GM12878 (cell line): Measurements from ENCODE around the gene TEX51. TPM values are rescaled to one million over a fixed set of nuclear protein-coding genes. Genes with fewer than 3 reads are reported as not detected.

ENCODE experiments used
- ATAC-seq: fragments of 200-7000 bp; cut with Tn5 transposase; 3 replicates; pipeline ENCODE4 v1.9.1; 2020; ENCODE audit warnings: mild to moderate bottlenecking, moderate library complexity
- BruUV-seq: library from RNA; stranded (reverse); fragments of 400-500 nt; replicated peaks from 2 replicates; lab custom pipeline; 2021; lab: Mats Ljungman, UMichigan
- CTCF ChIA-PET: fragments of 300-600 bp; sonication (Branson Sonifier 250); formaldehyde crosslinking; extraction: SDS; loops from one replicate; lab custom pipeline; 2021; ENCODE audit warnings: inconsistent platforms; lab: Yijun Ruan, JAX
- POLR2A ChIA-PET: fragments of 350-600 bp; formaldehyde crosslinking; extraction: SDS; loops from one replicate; lab custom pipeline; 2021; ENCODE audit warnings: inconsistent platforms; lab: Charles Lee
- RAD21 ChIA-PET: fragments of 300-600 bp; sonication (Branson Sonifier 250); formaldehyde crosslinking; loops from one replicate; lab custom pipeline; 2023; ENCODE audit warnings: antibody characterized with exemption; ENCODE audit not compliant: unreplicated experiment; lab: Charles Lee
- SMC1A ChIA-PET: fragments of 300-600 bp; sonication (Branson Sonifier 250); formaldehyde crosslinking; loops from one replicate; lab custom pipeline; 2023; ENCODE audit not compliant: unreplicated experiment, uncharacterized antibody; lab: Charles Lee
- DNase-seq: peaks from one replicate; pipeline ENCODE4 v3.0.0-alpha.2; 2011; ENCODE audit warnings: low read depth, low spot score
- FAIRE-seq: peaks from 3 replicates; lab custom pipeline; 2011; peaks lifted over from hg19 to GRCh38; lab: Jason Lieb, UNC
- H2AFZ ChIP-seq: 2 replicates; pipeline ENCODE4 v1.6.0; 2011; ENCODE audit warnings: low read depth, low read length, control low read depth; ENCODE audit not compliant: control insufficient read depth
- H3K27ac ChIP-seq: 2 replicates; pipeline ENCODE4 v1.5.1; 2011; ENCODE audit warnings: control low read depth; ENCODE audit not compliant: control insufficient read depth, insufficient read depth
- H3K27me3 ChIP-seq, 2 experiments: replicated peaks in 1 of 2; 2 replicates each; pipeline versions ENCODE4 v1.6.0 to v1.6.1; 2011; ENCODE audit warnings: low read length in 1 of 2; ENCODE audit not compliant: control insufficient read depth in 2 of 2, insufficient read depth in 2 of 2
- H3K36me3 ChIP-seq, 2 experiments: 2 replicates each; pipeline ENCODE4 v1.5.1; 2011; ENCODE audit warnings: low read length in 1 of 2; ENCODE audit not compliant: control insufficient read depth in 2 of 2, insufficient read depth in 2 of 2
- H3K4me1 ChIP-seq: 2 replicates; pipeline ENCODE4 v1.6.1; 2011; ENCODE audit warnings: mild to moderate bottlenecking, low read length, moderate library complexity, mixed read lengths; ENCODE audit not compliant: control insufficient read depth, insufficient read depth
- H3K4me2 ChIP-seq: 2 replicates; pipeline ENCODE4 v1.6.0; 2011; ENCODE audit warnings: control low read depth; ENCODE audit not compliant: control insufficient read depth, insufficient read depth
- H3K4me3 ChIP-seq: fragments of 200-600 bp; sonication (generic); 2 replicates; pipeline ENCODE4 v1.5.1; 2016
- H3K79me2 ChIP-seq: 2 replicates; pipeline ENCODE4 v1.6.0; 2011; ENCODE audit warnings: low read length; ENCODE audit not compliant: control insufficient read depth, insufficient read depth
- H3K9ac ChIP-seq: 2 replicates; pipeline ENCODE4 v1.8.0; 2011; ENCODE audit warnings: low read length, control low read depth, mixed read lengths; ENCODE audit not compliant: control insufficient read depth, insufficient read depth
- H3K9me3 ChIP-seq: replicated peaks from 3 replicates; pipeline ENCODE4 v1.5.1; 2011; ENCODE audit warnings: mild to moderate bottlenecking, low read length; ENCODE audit not compliant: control insufficient read depth, insufficient read depth
- H4K20me1 ChIP-seq: 2 replicates; pipeline ENCODE4 v1.6.0; 2011; ENCODE audit not compliant: control insufficient read depth, insufficient read depth
- CBFB ChIP-seq: IDR thresholded peaks from 2 replicates; pipeline ENCODE4 v1.6.1; 2016; ENCODE audit warnings: antibody characterized with exemption, low read depth
- ELK1 ChIP-seq: IDR thresholded peaks from 2 replicates; pipeline ENCODE4 v1.6.1; 2012; ENCODE audit warnings: low read depth, low read length, improper control_type of control experiment
- ESRRA ChIP-seq: IDR thresholded peaks from 2 replicates; pipeline ENCODE4 v1.6.1; 2012; ENCODE audit warnings: mild to moderate bottlenecking, low read length, improper control_type of control experiment
- PKNOX1 ChIP-seq: fragments of 450-650 bp; IDR thresholded peaks from 2 replicates; pipeline ENCODE4 v1.6.1; 2016; ENCODE audit warnings: mild to moderate bottlenecking
- REST ChIP-seq: IDR thresholded peaks from 2 replicates; pipeline ENCODE4 v1.6.1; 2012; ENCODE audit warnings: mild to moderate bottlenecking, low read depth, low read length
- WRNIP1 ChIP-seq: IDR thresholded peaks from 2 replicates; pipeline ENCODE4 v1.6.1; 2011; ENCODE audit warnings: low read depth, low read length, improper control_type of control experiment, borderline replicate concordance
- YBX1 ChIP-seq: fragments of 450-650 bp; IDR thresholded peaks from 2 replicates; pipeline ENCODE4 v1.6.1; 2016; ENCODE audit warnings: antibody characterized with exemption
- ZBED1 ChIP-seq: IDR thresholded peaks from 2 replicates; pipeline ENCODE4 v1.6.1; 2016; ENCODE audit warnings: borderline replicate concordance
- whole genome bisulfite sequencing: methylation state at CpG from one replicate; pipeline ENCODE4 v1.1.6; 2016; ENCODE audit warnings: low lambda C conversion rate; ENCODE audit not compliant: insufficient replicate concordance, insufficient coverage; ENCODE audit errors: missing lambda C conversion rate; 5-methylcytosine and 5-hydroxymethylcytosine counted together
- in situ Hi-C: fragments of 300-500 bp; cut with MboI; formaldehyde crosslinking; loops from 9 replicates; pipeline ENCODE4 v1.14.3; 2018; ENCODE audit warnings: mixed read lengths
- intact Hi-C: fragments of 100-400 bp; cut with micrococcal nuclease; formaldehyde crosslinking; loops from one replicate; pipeline ENCODE4 v1.14.2; 2022; ENCODE audit not compliant: unreplicated experiment
- polyA plus RNA-seq, 11 experiments: library from polyadenylated mRNA; depleted of rRNA in 4 of 11; unstranded in 6 of 11; stranded (reverse) in 5 of 11; fragments of >200 nt; fragmentation: Nextera tagmentation in 4 of 11; fragmentation: Illumina TruSeq in 1 of 11; extraction: Ambion mirVana in 4 of 11; extraction: Trizol in 1 of 11; gene quantifications; 1 replicate in 1 of 11; 2 replicates in 10 of 11; pipeline versions ENCODE4 v1.2.1 to v1.2.3, GENCODE V29; 2011 to 2016; ENCODE audit warnings: inconsistent platforms in 2 of 11, missing spikeins in 2 of 11, low read depth in 1 of 11
- total RNA-seq, 4 experiments: library from RNA; depleted of rRNA in 3 of 4; stranded (reverse); fragments of >200 nt in 3 of 4; fragmentation: Illumina TruSeq in 1 of 4; extraction: Trizol in 1 of 4; gene quantifications; 2 replicates each; pipeline versions ENCODE4 v1.2.1 to v1.2.3, GENCODE V29; 2013 to 2021

TEX51 gene
- total and polyA plus RNA-seq, 10 of the 15 experiments (the other 5 are each of a cell fraction or from before 2014, with no cell fraction given), result not detected

GRCh38 chr2:126849054-126849453 is 49.6 kb upstream of the TEX51 start:
- intact Hi-C loops (no loop called here), in situ Hi-C loops (no loop called here)
- no peak for DNase-seq
- Histone ChIP-seq H3K27ac (no peak overlapping the region), H3K4me1 (no peaks in the 10 kb centered on the region), H3K36me3 (no peaks in the 10 kb centered on the region), H3K79me2 (no peaks in the 10 kb centered on the region), H4K20me1 (no peaks in the 10 kb centered on the region), H3K27me3 (no peaks in the 10 kb centered on the region; a peak in 1 of 4 replicates), H3K4me3 (no peak overlapping the region), H3K4me2 (no peak overlapping the region), H2AFZ (no peak overlapping the region), H3K9me3 (no peaks in the 10 kb centered on the region), H3K9ac (no peak overlapping the region)
- ChIA-PET SMC1A (no interaction called here), CTCF (interaction anchor here (1.6 kb wide), 1 partner anchor 123 kb away, joined by 4 read pairs; no protein-coding TSS in a partner anchor), RAD21 (no interaction called here), POLR2A (no interaction called here)
- no peak for FAIRE-seq
- WGBS, result 47% methylated on average over 2 of the region's 2 CpGs
- no peak for ATAC-seq
- BruUV-seq, result no TSS peak
- no peak for TF ChIP-seq ZBED1
- no peak for TF ChIP-seq ESRRA
- no peak for TF ChIP-seq CBFB
- no peak for TF ChIP-seq REST
- TF ChIP-seq YBX1, result no peak
- TF ChIP-seq WRNIP1, result no peak
- TF ChIP-seq PKNOX1, result no peak
- TF ChIP-seq ELK1, result no peak
